NT2/D1 (cell line): ENCODE data around the gene LURAP1L.

Source experiments
- SUZ12 ChIP-seq: IDR thresholded peaks from 2 replicates; pipeline ENCODE4 v1.6.1; 2011; ENCODE audit not compliant: insufficient read length, insufficient read depth; ENCODE audit errors: extremely low read depth
- YY1 ChIP-seq: IDR thresholded peaks from 2 replicates; pipeline ENCODE4 v1.6.1; 2011; ENCODE audit not compliant: insufficient read length, insufficient read depth
- ZNF274 ChIP-seq: IDR thresholded peaks from 2 replicates; pipeline ENCODE4 v1.6.1; 2011; ENCODE audit warnings: mild to moderate bottlenecking, low read depth, low read length

DNA sequence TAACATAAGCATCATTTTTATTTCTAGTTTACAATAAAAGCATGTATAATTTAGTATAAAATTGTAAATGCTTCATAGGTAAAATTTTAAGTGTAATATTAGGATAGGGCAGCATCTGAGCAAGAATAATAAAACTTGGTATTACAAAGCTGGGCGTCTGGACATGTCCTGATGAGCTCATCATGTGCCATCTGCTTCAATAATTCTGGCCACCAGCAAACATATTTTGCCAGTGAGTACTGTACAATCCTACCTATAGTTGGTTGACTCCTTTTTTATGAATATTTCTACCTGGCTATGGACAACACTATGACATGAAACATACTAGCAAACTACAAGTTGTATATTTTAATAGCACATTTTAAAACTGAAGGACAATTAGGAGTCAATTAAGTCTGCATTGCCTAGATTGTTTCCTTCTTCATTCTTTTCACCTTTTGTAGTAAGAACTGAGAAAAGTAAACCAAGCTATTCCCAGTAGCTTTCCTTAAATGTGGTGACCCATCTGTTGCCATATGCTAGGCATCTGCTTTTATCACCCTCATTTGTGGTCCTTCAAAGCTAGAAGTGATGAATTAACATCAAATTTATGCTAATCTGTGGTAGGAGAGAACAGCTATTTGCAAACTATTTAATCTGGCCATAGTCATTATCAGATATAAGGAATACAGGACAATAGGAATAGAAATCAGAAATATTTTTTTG, 23.4 kb downstream of the LURAP1L start:
- TF ChIP-seq SUZ12 (no peak), ZNF274 (no peak), YY1 (no peak)
